HCT116 (cell line): ENCODE data around the gene RGL2. TPM values are rescaled to one million over a fixed set of nuclear protein-coding genes. Genes with fewer than 3 reads are reported as not detected.

Source experiments
- ATAC-seq: fragments of 200-7000 bp; cut with Tn5 transposase; 2 replicates; pipeline ENCODE4 v1.9.1; 2020; ENCODE audit warnings: mild to moderate bottlenecking, moderate library complexity
- BruUV-seq: library from RNA; stranded (reverse); fragments of 400-500 nt; replicated peaks from 2 replicates; lab custom pipeline; 2021; lab: Mats Ljungman, UMichigan
- CTCF ChIA-PET: fragments of 300-600 bp; sonication (Branson Sonifier 250); formaldehyde crosslinking; loops from one replicate; lab custom pipeline; 2021; ENCODE audit warnings: antibody characterized with exemption; lab: Charles Lee
- POLR2A ChIA-PET: fragments of 300-600, 350-600 bp; sonication (Branson Sonifier 250); formaldehyde crosslinking; loops from one replicate; lab custom pipeline; 2021; ENCODE audit warnings: antibody characterized with exemption; lab: Charles Lee
- RAD21 ChIA-PET, 2 experiments: fragments of 300-600 bp; sonication (Branson Sonifier 250); formaldehyde crosslinking; loops; one replicate each; lab custom pipeline; 2023; ENCODE audit warnings: low total read pairs in 2 of 2; ENCODE audit not compliant: uncharacterized antibody in 2 of 2, unreplicated experiment in 2 of 2, low non-redundant PET in 1 of 2; lab: Charles Lee
- DNase-seq: peaks from one replicate; pipeline ENCODE4 v3.0.0-alpha.2; 2010; ENCODE audit warnings: low read depth, low spot score
- H2AFZ ChIP-seq: fragments of 200-600 bp; shearing (Covaris generic), sonication (generic); 2 replicates; pipeline ENCODE4 v1.6.1; 2017; ENCODE audit warnings: low read depth, mixed run types, mixed read lengths, antibody characterized with exemption, low read length; ENCODE audit not compliant: poor library complexity, severe bottlenecking
- H3K27ac ChIP-seq: 2 replicates; pipeline ENCODE4 v1.5.1; 2012; ENCODE audit warnings: low read depth, low read length
- H3K27me3 ChIP-seq: fragments of 200-600 bp; sonication (generic); 2 replicates; pipeline ENCODE4 v1.6.1; 2016; ENCODE audit warnings: mixed run types, low read length, mixed read lengths; ENCODE audit not compliant: insufficient read depth
- H3K36me3 ChIP-seq, 2 experiments: fragments of 200-500 bp in 1 of 2; fragments of 200-600 bp in 1 of 2; sonication (Bioruptor generic) in 1 of 2; sonication (generic) in 1 of 2; 2 replicates each; pipeline versions ENCODE4 v1.5.1 to v1.6.1; 2014 to 2016; ENCODE audit warnings: low read length in 2 of 2, inconsistent platforms in 1 of 2, mixed read lengths in 1 of 2, mixed run types in 1 of 2; ENCODE audit not compliant: insufficient read depth in 2 of 2, control insufficient read depth in 1 of 2
- H3K4me1 ChIP-seq, 2 experiments: fragments of 200-600 bp in 1 of 2; sonication (generic) in 1 of 2; 2 replicates each; pipeline versions ENCODE4 v1.5.1 to v1.6.1; 2012 to 2017; ENCODE audit warnings: low read length in 2 of 2, inconsistent platforms in 1 of 2, mild to moderate bottlenecking in 1 of 2, mixed read lengths in 1 of 2, mixed run types in 1 of 2, moderate library complexity in 1 of 2; ENCODE audit not compliant: insufficient read depth in 2 of 2, control insufficient read depth in 1 of 2
- H3K4me2 ChIP-seq: fragments of 200-600 bp; sonication (generic); 2 replicates; pipeline ENCODE4 v1.6.1; 2017; ENCODE audit warnings: mixed run types, low read length, mixed read lengths
- H3K4me3 ChIP-seq, 2 experiments: fragments of 200-600 bp in 1 of 2; sonication (generic) in 1 of 2; replicated peaks in 1 of 2; 2 replicates each; pipeline ENCODE4 v1.5.1; 2011 to 2016; ENCODE audit warnings: low read length in 2 of 2, control low read depth in 1 of 2, low read depth in 1 of 2, mild to moderate bottlenecking in 1 of 2, mixed read lengths in 1 of 2, mixed run types in 1 of 2
- H3K79me2 ChIP-seq: fragments of 200-600 bp; sonication (generic); 2 replicates; pipeline ENCODE4 v1.6.1; 2017; ENCODE audit warnings: mild to moderate bottlenecking, mixed run types, low read length, moderate library complexity, mixed read lengths; ENCODE audit not compliant: insufficient read depth
- H3K9ac ChIP-seq: fragments of 200-600 bp; sonication (generic); 2 replicates; pipeline ENCODE4 v1.6.1; 2016; ENCODE audit warnings: low read length, mixed read lengths
- H3K9me2 ChIP-seq: fragments of 200-600 bp; sonication (generic), shearing (Covaris generic); 2 replicates; pipeline ENCODE4 v1.6.1; 2017; ENCODE audit warnings: mixed run types, mild to moderate bottlenecking, moderate library complexity; ENCODE audit not compliant: insufficient read depth
- H3K9me3 ChIP-seq, 2 experiments: fragments of 200-500 bp in 1 of 2; fragments of 200-600 bp in 1 of 2; sonication (Bioruptor generic) in 1 of 2; sonication (generic) in 1 of 2; 2 replicates each; pipeline ENCODE4 v1.6.1; 2014 to 2017; ENCODE audit warnings: low read length in 2 of 2, mixed read lengths in 2 of 2, inconsistent platforms in 1 of 2, low read depth in 1 of 2, mild to moderate bottlenecking in 1 of 2, mixed run types in 1 of 2, moderate library complexity in 1 of 2; ENCODE audit not compliant: control insufficient read depth in 1 of 2, insufficient read depth in 1 of 2
- H4K20me1 ChIP-seq: fragments of 200-600 bp; sonication (generic), shearing (Covaris generic); 2 replicates; pipeline ENCODE4 v1.6.1; 2017; ENCODE audit warnings: mixed run types, mild to moderate bottlenecking, moderate library complexity; ENCODE audit not compliant: insufficient read depth
- CEBPB ChIP-seq: IDR thresholded peaks from 2 replicates; pipeline ENCODE4 v1.6.1; 2012; ENCODE audit warnings: low read depth
- CTCF ChIP-seq, 3 experiments: fragments of 200-600 bp in 1 of 3; sonication (generic) in 1 of 3; IDR thresholded peaks in 2 of 3; conservative IDR thresholded peaks in 1 of 3; 2 replicates each; pipeline ENCODE4 v1.5.1; 2012 to 2017; ENCODE audit warnings: low read depth in 2 of 3, low read length in 2 of 3, antibody characterized with exemption in 1 of 3, borderline replicate concordance in 1 of 3, control low read depth in 1 of 3, mild to moderate bottlenecking in 1 of 3, mixed read lengths in 1 of 3, mixed run types in 1 of 3, moderate library complexity in 1 of 3; ENCODE audit not compliant: insufficient read depth in 1 of 3
- ELF1 ChIP-seq: IDR thresholded peaks from 2 replicates; pipeline ENCODE4 v1.6.1; 2012; ENCODE audit warnings: low read depth, borderline replicate concordance
- POLR2A ChIP-seq: IDR thresholded peaks from 2 replicates; pipeline ENCODE4 v1.7.0; 2011; ENCODE audit warnings: borderline replicate concordance; ENCODE audit not compliant: insufficient read depth, insufficient read length; ENCODE audit errors: extremely low read depth
- POLR2AphosphoS5 ChIP-seq: IDR thresholded peaks from 2 replicates; pipeline ENCODE4 v1.6.1; 2011; ENCODE audit warnings: mild to moderate bottlenecking, low read depth, low read length, moderate library complexity
- REST ChIP-seq: IDR thresholded peaks from 2 replicates; pipeline ENCODE4 v1.6.1; 2012; ENCODE audit warnings: low read depth
- SRF ChIP-seq: IDR thresholded peaks from 2 replicates; pipeline ENCODE4 v1.6.1; 2012; ENCODE audit warnings: low read depth
- TCF7L2 ChIP-seq: IDR thresholded peaks from 2 replicates; pipeline ENCODE4 v1.7.0; 2011; ENCODE audit warnings: borderline replicate concordance, inconsistent platforms; ENCODE audit not compliant: insufficient read depth, insufficient read length; ENCODE audit errors: extremely low read depth
- YY1 ChIP-seq: IDR thresholded peaks from 2 replicates; pipeline ENCODE4 v1.6.1; 2011; ENCODE audit warnings: low read length, low read depth, moderate library complexity, mild to moderate bottlenecking; ENCODE audit not compliant: insufficient replicate concordance; ENCODE audit errors: extremely low read depth
- ZBTB33 ChIP-seq: IDR thresholded peaks from 2 replicates; pipeline ENCODE4 v1.6.1; 2011; ENCODE audit warnings: mild to moderate bottlenecking, low read length, moderate library complexity; ENCODE audit not compliant: insufficient replicate concordance; ENCODE audit errors: extremely low read depth
- ZFX ChIP-seq: fragments of 450-650 bp; IDR thresholded peaks from 2 replicates; pipeline ENCODE4 v1.6.1; 2017
- intact Hi-C: fragments of 100-400 bp; cut with micrococcal nuclease; formaldehyde crosslinking; loops from 2 replicates; pipeline ENCODE4 v1.10.0; 2022
- total RNA-seq: library from RNA; stranded (reverse); gene quantifications from one replicate; pipeline ENCODE4 v1.2.1, GENCODE V29; 2021; ENCODE audit not compliant: unreplicated experiment

Gene RGL2
- total RNA-seq, 1 experiment from 2014 or later, result 53.4 TPM

- ChIA-PET CTCF (interaction anchor here (0.6 to 1.8 kb wide), 7 partner anchors 12 to 263 kb away, joined by 3 to 9 read pairs (median 5); partner anchors contain the start of genes PFDN6, RGL2, WDR46 and ZBTB22), POLR2A (interaction anchor here (0.8 to 2.4 kb wide), 10 partner anchors 12 to 133 kb away, joined by 3 to 12 read pairs (median 6); partner anchors contain the start of genes PFDN6, RGL2, WDR46 and ZBTB22), RAD21 (no interaction called here)
- no peaks in the 10 kb centered on the region for H3K9me2 ChIP-seq
- H4K20me1 ChIP-seq, result peaks cover 22% of the 10 kb centered on the region
- H2AFZ ChIP-seq, result no peak within 1 kb of the TSS
- peak within 1 kb of the TSS; percentile 34 to 99 for H3K4me3 ChIP-seq
- peak within 1 kb of the TSS; percentile 86 for H3K4me2 ChIP-seq
- H3K27me3 ChIP-seq, result no peaks in the 10 kb centered on the region
- DNase-seq (no peak), ATAC-seq (peak; percentile 65)
- peaks cover 31 to 56% of the 10 kb centered on the region in 2 experiments for H3K36me3 ChIP-seq
- H3K9ac ChIP-seq, result peak within 1 kb of the TSS; percentile 98
- peaks cover 43 to 68% of the 10 kb centered on the region in 2 experiments for H3K4me1 ChIP-seq
- H3K9me3 ChIP-seq, result no peaks in the 10 kb centered on the region
- H3K79me2 ChIP-seq, result peaks cover 42% of the 10 kb centered on the region
- H3K27ac ChIP-seq, result peak within 1 kb of the TSS; percentile 82
- TF ChIP-seq TCF7L2, result peak; percentile 60
- peak; percentile 95 for TF ChIP-seq POLR2AphosphoS5
- no peak for TF ChIP-seq SRF
- peak in 2 of 3 experiments; percentile 46 to 63; a peak in 4 of 6 replicates for TF ChIP-seq CTCF (IDR thresholded peaks at IDR 0.05 in 2 of 3, conservative IDR thresholded peaks at IDR 0.05 in 1 of 3; ENCODE audit: borderline replicate concordance in 1 of 3, insufficient read depth in 1 of 3, low read depth in 2 of 3, low read length in 2 of 3)
- peak; percentile 29; the same call in 1 of the 2 replicates for TF ChIP-seq ZFX
- no peak for TF ChIP-seq CEBPB
- TF ChIP-seq ZBTB33, result peak; percentile 10
- peak; percentile 81 for TF ChIP-seq POLR2A
- peak; percentile 12 for TF ChIP-seq YY1
- no peak for TF ChIP-seq ELF1
- TF ChIP-seq REST, result no peak
- BruUV-seq, result no TSS peak
- intact Hi-C loops, result no loop called here
These were observed 21.7 kb downstream of the RGL2 start, which contains the start of gene B3GALT4 for GRCh38 chr6:33276864-33277662. TSS of gene B3GALT4 (plus strand) at chr6:33277123. CDS start at chr6:33277420, 297 bp downstream.
